GM12801 (cell line): ENCODE data around the gene PLLP.
A peak's percentile ranks its signal among the peaks of the same experiment; 100 is the strongest.

Experiments
- TF ChIP-seq, protein P1 (sequence below): IDR thresholded peaks from one replicate; pipeline ENCODE4 v1.5.1; 2011; ENCODE audit warnings: control low read depth; ENCODE audit not compliant: insufficient read length; ENCODE audit errors: extremely low read depth

The PLLP gene

DNA sequence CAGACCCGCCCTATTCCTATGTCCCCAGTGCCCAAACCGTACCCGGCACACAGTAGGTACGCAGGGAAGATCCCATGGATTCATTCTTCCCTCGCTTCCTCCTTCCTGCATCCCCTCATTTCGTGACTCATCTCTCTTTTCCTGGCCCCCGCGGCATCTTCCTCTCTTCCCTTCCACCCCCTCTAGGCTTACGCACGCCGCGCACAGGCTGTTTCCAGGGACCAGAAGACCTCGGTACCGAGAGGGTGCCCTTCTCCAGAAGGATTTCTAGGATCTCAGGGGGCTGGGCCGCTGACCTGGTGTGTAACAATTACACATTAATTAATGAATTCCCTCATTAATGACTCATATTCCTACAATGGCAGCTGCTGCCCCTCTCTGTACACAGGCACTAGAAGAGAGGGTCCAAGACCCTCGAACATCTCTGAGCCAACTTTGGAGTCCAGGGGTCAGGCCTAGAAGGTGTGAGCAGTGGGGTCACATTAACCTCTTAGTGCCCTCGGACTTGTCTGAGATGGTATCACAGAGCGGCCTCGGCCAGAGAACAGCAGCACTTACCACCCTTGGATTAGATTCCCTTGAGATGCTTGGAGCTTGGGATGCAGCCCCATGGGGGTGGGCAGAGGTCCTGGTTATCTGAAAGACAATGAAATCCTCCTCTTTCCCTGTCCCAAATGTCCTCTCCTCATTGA, 16.8 kb upstream of the PLLP start:
- TF ChIP-seq, protein P1, sequence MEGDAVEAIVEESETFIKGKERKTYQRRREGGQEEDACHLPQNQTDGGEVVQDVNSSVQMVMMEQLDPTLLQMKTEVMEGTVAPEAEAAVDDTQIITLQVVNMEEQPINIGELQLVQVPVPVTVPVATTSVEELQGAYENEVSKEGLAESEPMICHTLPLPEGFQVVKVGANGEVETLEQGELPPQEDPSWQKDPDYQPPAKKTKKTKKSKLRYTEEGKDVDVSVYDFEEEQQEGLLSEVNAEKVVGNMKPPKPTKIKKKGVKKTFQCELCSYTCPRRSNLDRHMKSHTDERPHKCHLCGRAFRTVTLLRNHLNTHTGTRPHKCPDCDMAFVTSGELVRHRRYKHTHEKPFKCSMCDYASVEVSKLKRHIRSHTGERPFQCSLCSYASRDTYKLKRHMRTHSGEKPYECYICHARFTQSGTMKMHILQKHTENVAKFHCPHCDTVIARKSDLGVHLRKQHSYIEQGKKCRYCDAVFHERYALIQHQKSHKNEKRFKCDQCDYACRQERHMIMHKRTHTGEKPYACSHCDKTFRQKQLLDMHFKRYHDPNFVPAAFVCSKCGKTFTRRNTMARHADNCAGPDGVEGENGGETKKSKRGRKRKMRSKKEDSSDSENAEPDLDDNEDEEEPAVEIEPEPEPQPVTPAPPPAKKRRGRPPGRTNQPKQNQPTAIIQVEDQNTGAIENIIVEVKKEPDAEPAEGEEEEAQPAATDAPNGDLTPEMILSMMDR = no peak

- TF ChIP-seq, protein P1 = peak; percentile 61
Observed at GRCh38 chr16:57300387-57301125, 16.1 kb upstream of the PLLP start.

DNA sequence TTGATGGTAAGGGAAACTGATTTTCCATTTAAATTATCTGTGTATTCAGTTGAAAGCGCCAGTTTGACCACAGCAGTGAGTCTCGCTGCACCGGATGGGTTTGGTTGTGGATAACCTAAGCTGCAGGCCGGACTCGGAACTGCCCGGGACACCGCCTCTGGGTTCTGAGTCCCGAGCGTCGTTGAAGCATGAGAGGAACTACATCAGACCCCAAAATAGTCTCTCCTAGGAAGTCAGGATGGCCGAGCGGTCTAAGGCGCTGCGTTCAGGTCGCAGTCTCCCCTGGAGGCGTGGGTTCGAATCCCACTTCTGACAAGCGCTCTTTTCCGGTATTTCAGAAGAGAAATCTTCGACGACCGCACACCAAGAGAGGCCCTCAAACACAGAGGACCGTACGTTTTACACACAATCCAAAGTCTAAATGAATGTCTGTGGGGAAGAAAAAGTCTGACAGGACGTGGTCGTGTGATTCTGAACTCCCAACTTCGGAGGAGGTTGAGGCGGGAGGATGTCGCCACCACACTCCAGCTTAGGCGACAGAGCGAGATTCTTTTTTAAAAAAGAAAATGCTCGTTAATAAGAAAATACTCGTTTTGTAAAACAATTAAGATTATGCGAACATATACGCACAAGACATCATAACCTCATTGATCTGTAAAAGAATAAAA, 15.4 kb upstream of the PLLP start:
- TF ChIP-seq, protein P1 = no peak

DNA sequence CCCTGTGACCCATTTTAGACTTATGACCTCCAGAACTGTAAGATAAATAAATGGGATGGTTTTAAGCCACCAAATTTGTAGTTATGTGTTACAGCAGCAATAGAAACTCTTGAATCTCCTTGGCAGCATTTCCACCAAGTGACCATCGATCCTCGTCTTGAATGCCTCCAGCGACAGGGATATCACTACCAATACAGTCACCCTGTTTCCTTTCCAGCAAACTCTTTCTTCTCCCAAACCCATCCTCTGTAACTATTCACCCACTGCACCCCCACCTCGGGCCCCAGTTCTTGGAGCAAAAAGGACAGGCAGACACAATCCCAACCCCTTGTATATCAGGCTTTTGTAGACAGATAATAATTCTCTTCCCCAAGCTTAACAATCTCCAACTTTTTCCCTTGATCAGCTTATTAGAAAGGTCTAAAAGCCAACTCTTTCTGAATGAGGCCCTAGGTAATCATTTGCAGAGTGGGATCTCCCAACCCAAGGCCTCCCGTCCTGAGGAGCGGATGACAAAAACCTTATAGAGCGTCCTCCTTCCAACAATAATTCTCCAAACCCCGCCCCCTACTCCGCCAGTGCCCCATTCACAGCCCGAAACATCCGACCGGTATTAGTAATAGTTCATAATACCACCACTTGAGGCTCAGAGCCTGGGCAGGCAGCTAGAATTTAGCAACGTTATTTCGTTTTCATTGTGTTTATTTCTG, 14.7 kb upstream of the PLLP start:
- TF ChIP-seq, protein P1 = no peak

- TF ChIP-seq, protein P1 = no peak
Observed at GRCh38 chr16:57297856-57298255, 13.4 kb upstream of the PLLP start.

- TF ChIP-seq, protein P1 = no peak
Observed at GRCh38 chr16:57289391-57290257, 5.2 kb upstream of the PLLP start.
